HFFc6 (cell line): Measurements from ENCODE around the gene BMP7. TPM values are rescaled to one million over a fixed set of nuclear protein-coding genes. Genes with fewer than 3 reads are reported as not detected.
"Not testable (repeated sequence)": the region's sequence is repeated elsewhere in the genome, so short reads cannot be mapped to it uniquely, and the experiment has no call there.

Experiments used
- DNase-seq: peaks from one replicate; pipeline ENCODE4 v3.0.0-alpha.2; 2018
- H3K27ac Mint-ChIP-seq: 2 replicates; pipeline ENCODE4 v1.8.0; 2020; ENCODE audit warnings: mild to moderate bottlenecking, mixed read lengths
- H3K27me3 Mint-ChIP-seq: 2 replicates; pipeline ENCODE4 v1.8.0; 2021; ENCODE audit warnings: mild to moderate bottlenecking, moderate library complexity, mixed read lengths; ENCODE audit not compliant: insufficient read depth
- H3K36me3 Mint-ChIP-seq: 2 replicates; pipeline ENCODE4 v1.8.0; 2021; ENCODE audit warnings: low read depth, mixed read lengths
- H3K4me1 Mint-ChIP-seq: 2 replicates; pipeline ENCODE4 v1.8.0; 2020; ENCODE audit warnings: low read depth, mixed read lengths
- H3K4me3 Mint-ChIP-seq: 2 replicates; pipeline ENCODE4 v1.8.0; 2020; ENCODE audit warnings: mild to moderate bottlenecking, moderate library complexity, mixed read lengths
- H3K9me3 Mint-ChIP-seq: 2 replicates; pipeline ENCODE4 v1.8.0; 2020; ENCODE audit warnings: mild to moderate bottlenecking, mixed read lengths
- total RNA-seq, 6 experiments: library from RNA; stranded (reverse); fragmentation: NEBNext Ultra II Directional; extraction: Animal tissue kit (Norgen Biotek cat#: 25700); gene quantifications; 2 replicates in 1 of 6; 3 replicates in 5 of 6; pipeline ENCODE4 v1.2.3, GENCODE V29; 2021
- TF ChIP-seq, protein P1 (sequence below): fragments of 200-600 bp; sonication (generic); IDR thresholded peaks from 2 replicates; pipeline ENCODE4 v1.5.0; 2021; ENCODE audit warnings: antibody characterized with exemption, mild to moderate bottlenecking

Gene BMP7
- total RNA-seq, 6 experiments from 2014 or later = not detected

DNA sequence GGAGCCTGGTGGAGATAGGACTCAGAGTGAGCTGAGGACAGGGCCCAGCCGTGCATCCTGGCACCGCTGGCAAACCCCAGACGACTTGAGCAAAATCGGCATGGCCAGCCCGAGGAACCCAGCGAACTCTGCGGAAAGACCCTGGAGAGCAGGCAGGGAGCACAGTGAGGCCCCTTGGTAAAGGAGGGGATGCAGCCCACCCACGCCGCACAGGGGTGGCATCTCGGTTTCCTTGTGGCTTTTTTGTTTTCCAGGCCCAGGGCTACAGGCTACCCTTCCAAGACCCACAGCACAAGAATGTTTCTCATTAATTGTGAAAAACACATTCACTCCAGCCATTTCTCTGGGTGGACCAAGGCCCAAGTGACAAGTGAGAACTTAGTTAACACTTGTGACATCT is 71.4 kb downstream of the BMP7 start:
- Mint-ChIP-seq H3K36me3 (no peaks in the 10 kb centered on the region; the same call in 1 of the 2 replicates), H3K4me1 (peaks cover 22% of the 10 kb centered on the region), H3K27me3 (peaks cover 8% of the 10 kb centered on the region; the same call in 1 of the 2 replicates), H3K9me3 (no peaks in the 10 kb centered on the region), H3K27ac (peak overlapping the region; percentile 76; the same call in 1 of the 2 replicates), H3K4me3 (peak overlapping the region; percentile 16; the same call in 1 of the 2 replicates)
- no peak for DNase-seq
- TF ChIP-seq, protein P1, sequence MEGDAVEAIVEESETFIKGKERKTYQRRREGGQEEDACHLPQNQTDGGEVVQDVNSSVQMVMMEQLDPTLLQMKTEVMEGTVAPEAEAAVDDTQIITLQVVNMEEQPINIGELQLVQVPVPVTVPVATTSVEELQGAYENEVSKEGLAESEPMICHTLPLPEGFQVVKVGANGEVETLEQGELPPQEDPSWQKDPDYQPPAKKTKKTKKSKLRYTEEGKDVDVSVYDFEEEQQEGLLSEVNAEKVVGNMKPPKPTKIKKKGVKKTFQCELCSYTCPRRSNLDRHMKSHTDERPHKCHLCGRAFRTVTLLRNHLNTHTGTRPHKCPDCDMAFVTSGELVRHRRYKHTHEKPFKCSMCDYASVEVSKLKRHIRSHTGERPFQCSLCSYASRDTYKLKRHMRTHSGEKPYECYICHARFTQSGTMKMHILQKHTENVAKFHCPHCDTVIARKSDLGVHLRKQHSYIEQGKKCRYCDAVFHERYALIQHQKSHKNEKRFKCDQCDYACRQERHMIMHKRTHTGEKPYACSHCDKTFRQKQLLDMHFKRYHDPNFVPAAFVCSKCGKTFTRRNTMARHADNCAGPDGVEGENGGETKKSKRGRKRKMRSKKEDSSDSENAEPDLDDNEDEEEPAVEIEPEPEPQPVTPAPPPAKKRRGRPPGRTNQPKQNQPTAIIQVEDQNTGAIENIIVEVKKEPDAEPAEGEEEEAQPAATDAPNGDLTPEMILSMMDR = no peak

DNA sequence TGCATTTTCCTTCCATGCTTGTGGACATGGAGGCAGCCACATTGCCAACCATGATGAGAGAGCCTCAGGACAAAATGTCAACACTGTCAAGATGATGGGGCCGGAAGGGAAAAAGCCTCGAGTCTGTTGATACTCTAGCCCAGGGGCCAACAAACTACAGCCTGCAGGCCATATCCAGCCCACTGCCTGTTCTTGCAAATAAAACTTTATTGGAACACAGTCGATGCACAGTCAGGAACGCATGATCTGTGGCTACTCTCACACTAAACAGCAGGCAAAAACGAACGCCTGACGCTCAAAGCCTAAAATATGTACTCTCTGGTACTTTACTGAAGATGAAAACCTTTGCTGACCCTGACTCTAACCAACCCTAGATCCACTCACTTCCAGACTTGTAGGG is 72.3 kb downstream of the BMP7 start:
- no peak overlapping the region for H3K27ac Mint-ChIP-seq
- H3K4me1 Mint-ChIP-seq = peaks cover 22% of the 10 kb centered on the region
- H3K27me3 Mint-ChIP-seq = peaks cover 8% of the 10 kb centered on the region; the same call in 1 of the 2 replicates
- no peaks in the 10 kb centered on the region for H3K9me3 Mint-ChIP-seq
- no peak for DNase-seq
- no peak overlapping the region for H3K4me3 Mint-ChIP-seq
- TF ChIP-seq, protein P1 = no peak
- H3K36me3 Mint-ChIP-seq = no peaks in the 10 kb centered on the region; the same call in 1 of the 2 replicates

DNA sequence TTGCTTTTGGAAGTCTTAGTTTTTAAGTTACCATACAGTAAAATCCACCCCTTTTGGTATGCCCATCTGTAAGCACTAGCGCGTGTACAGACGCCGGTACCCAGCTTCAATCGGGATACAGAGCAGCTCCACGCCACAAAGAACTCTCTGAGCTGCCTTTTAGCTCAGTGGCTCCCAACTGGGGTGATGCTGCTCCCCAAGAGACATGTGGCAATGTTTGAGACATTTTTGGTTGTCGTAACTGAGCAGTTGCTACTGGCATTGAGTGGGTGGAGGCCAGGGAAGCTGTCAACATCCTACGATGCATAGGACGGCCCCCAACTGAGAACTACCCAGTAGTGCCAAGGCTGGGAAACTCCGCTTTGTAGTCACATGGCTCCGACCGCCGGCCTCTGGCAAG is 73.3 kb downstream of the BMP7 start:
- no peaks in the 10 kb centered on the region; the same call in 1 of the 2 replicates for H3K36me3 Mint-ChIP-seq
- peaks cover 7% of the 10 kb centered on the region; the same call in 1 of the 2 replicates for H3K27me3 Mint-ChIP-seq

DNA sequence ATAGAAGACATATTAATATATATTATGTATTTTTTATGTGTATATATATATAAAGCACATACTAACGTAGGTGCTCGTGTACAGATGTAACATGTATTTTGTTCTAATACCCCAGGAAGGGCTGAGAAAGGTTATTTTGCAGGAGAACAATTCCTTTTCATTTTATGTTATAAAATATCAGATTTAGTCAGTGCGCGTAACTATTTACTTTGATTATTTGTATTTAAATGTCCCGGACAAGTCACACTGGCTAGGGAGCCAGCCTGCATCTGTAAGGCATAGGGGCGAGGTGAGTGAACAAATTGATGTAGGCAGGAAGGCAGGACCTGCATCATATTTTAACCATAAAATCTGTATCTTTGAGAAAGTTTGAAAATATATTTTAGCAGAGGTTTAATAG is 74.1 kb downstream of the BMP7 start:
- DNase-seq = no peak
- no peaks in the 10 kb centered on the region for H3K9me3 Mint-ChIP-seq
- H3K27ac Mint-ChIP-seq = no peak overlapping the region
- H3K27me3 Mint-ChIP-seq = peaks cover 6% of the 10 kb centered on the region; the same call in 1 of the 2 replicates
- TF ChIP-seq, protein P1 = no peak
- H3K36me3 Mint-ChIP-seq = no peaks in the 10 kb centered on the region; the same call in 1 of the 2 replicates
- H3K4me3 Mint-ChIP-seq = no peak overlapping the region
- H3K4me1 Mint-ChIP-seq = peaks cover 22% of the 10 kb centered on the region

More for the DNA sequence above, 73.3 kb downstream of the BMP7 start:
- DNase-seq = no peak
- Mint-ChIP-seq H3K9me3 (no peaks in the 10 kb centered on the region), H3K4me1 (peaks cover 22% of the 10 kb centered on the region), H3K27ac (no peak overlapping the region), H3K4me3 (no peak overlapping the region)
- TF ChIP-seq, protein P1 = no peak

DNA sequence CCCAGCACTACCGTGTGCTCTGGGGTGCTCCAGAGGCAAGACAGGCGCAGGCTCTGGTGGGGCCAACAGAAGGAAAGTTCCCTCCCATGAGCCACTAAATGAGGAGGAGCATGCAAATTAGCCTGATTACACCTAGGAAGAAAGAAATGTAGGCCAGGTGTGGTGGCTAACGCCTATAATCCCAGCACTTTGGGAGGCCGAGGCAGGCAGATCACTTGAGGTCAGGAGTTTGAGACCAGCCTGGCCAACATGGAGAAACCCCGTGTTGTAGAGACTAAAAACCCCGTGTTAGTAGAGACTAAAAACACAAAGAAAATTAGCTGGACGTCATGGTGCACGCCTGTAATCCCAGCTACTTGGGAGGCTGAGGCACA is 75.2 kb downstream of the BMP7 start:
- not testable (repeated sequence) for H3K27ac Mint-ChIP-seq, DNase-seq, H3K9me3 Mint-ChIP-seq, H3K27me3 Mint-ChIP-seq, H3K4me3 Mint-ChIP-seq, H3K36me3 Mint-ChIP-seq
- H3K4me1 Mint-ChIP-seq = peaks cover 22% of the 10 kb centered on the region

DNA sequence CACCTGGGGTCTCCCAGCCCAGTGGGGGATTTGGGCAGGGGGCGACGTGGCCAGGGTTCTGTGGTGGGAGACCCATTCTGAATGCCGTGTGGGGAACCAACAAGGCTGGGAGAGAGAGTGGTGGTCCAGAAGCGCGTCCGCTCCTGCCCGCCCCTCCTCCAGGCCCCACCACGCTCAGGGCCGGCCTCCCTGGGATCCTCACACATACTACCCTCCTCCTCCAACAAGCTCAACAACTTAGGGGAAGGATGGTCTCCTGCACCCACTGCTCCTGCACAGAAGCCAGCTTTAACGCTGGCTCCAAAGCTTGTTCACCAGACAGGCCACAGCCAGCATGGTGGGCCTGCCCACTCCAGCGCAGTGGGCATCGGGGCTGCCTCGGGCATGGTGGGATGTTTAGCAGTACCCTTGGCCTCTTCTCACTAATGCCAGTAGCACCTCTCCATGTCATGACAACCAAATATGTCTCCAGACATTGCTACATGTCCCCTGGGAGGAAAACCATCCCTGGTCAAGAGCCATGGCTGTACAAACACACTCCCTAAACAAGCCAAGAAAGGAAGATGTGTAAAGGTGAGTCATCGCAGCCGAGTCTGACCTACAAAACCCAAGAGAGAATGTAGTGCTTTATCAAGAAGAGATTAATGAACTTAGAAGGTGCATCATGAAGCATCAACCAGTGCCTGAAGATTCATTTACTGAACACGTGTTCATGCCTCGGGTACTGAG is 75.7 kb downstream of the BMP7 start:
- H3K27ac Mint-ChIP-seq = no peak overlapping the region
- no peak overlapping the region for H3K4me3 Mint-ChIP-seq
- peaks cover 5% of the 10 kb centered on the region; the same call in 1 of the 2 replicates for H3K27me3 Mint-ChIP-seq
- peaks cover 19% of the 10 kb centered on the region for H3K4me1 Mint-ChIP-seq
- DNase-seq = peak; percentile 31
- H3K9me3 Mint-ChIP-seq = no peaks in the 10 kb centered on the region
- H3K36me3 Mint-ChIP-seq = no peaks in the 10 kb centered on the region; the same call in 1 of the 2 replicates
- TF ChIP-seq, protein P1 = no peak
